ENCODE results near the gene WWOX.

GRCh38 chr16:79110242-79110641 is 1010.8 kb downstream of the WWOX start:
- TF ChIP-seq POLR2A (IDR thresholded peaks at IDR 0.05; ENCODE audit: low read length) (no peak), GATA1 (IDR thresholded peaks at IDR 0.05; ENCODE audit: low read depth, low read length) (no peak)
